ENCODE measurements around the gene GOPC.

DNA sequence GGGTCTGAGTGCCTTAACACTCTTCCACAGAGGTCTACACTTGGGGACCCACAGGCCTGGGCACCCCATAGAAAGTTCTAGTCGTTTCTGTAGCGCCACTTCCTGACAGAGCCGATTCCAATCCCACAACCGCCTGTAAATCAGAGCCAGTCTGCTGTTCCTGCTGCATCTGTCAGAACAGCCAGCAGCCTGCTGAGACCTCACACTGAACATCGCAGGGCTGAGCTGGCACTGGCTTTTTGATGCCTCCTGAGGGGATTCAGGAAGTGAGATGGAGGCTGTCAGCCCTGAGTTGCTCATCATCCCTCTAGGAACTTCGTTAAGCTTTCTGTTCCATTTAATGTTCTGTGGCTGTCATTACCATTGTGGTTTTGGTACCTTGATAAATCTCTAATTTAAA is 71.0 kb downstream of the GOPC start:
- no peak for TF ChIP-seq POLR2A (IDR thresholded peaks at IDR 0.05; ENCODE audit: low read length)
- no peak for TF ChIP-seq GATA1 (IDR thresholded peaks at IDR 0.05; ENCODE audit: low read depth, low read length)

Measured in erythroblast (primary cell).